Heart left ventricle (tissue), 13 donors: ENCODE data around the gene SALL2.

Experiments
- POLR2A ChIP-seq, 2 donors: fragments of 450-650 bp; IDR thresholded peaks; one replicate each; pipeline ENCODE4 v1.6.1; 2017; ENCODE audit warnings: antibody characterized with exemption in 2 of 2, mild to moderate bottlenecking in 2 of 2, moderate library complexity in 2 of 2
- TF ChIP-seq, protein P1 (sequence below), 12 donors: fragments of 200-600 bp; sonication (generic) in 4 of 12; IDR thresholded peaks; one replicate each; pipeline versions ENCODE4 v1.5.0 to v1.8.0; 2018 to 2022; ENCODE audit warnings: antibody characterized with exemption in 12 of 12, mild to moderate bottlenecking in 5 of 12
- donor health status: ischemic (EF 13 %, LVEDD 7.1; RV severe dilation, severe dysfunction).
- donor health status: DM: no; HTN: yes; CAD: no.
- donor health status: DM: no; HTN: no; CAD: no.
- donor health status: ischemic (EF 25% LVEDD 6.9; RV normal size, moderate dysfunction).
- donor health status: ischemic (EF 25% LVEDD 5.7; RV mildly dilated, moderate dysfunction).
- donor health status: ischemic (EF 35%, LVEDD 5.7; RV mildly dilated, moderate dysfunction).
- donor health status: nonischemic (EF 11% LVEDD 7.7; RV severe dilation, severe dysfunction).
- donor health status: DM: yes; HTN: yes; CAD: no.
- donor health status: PGD.
- donor health status: ischemic (EF 29% LVEDD 5.4; RV normal size, mild dysfunction).
- donor health status: nonischemic (EF 23%, LVEDD 6.1; RV moderate dilation, normal function).

DNA sequence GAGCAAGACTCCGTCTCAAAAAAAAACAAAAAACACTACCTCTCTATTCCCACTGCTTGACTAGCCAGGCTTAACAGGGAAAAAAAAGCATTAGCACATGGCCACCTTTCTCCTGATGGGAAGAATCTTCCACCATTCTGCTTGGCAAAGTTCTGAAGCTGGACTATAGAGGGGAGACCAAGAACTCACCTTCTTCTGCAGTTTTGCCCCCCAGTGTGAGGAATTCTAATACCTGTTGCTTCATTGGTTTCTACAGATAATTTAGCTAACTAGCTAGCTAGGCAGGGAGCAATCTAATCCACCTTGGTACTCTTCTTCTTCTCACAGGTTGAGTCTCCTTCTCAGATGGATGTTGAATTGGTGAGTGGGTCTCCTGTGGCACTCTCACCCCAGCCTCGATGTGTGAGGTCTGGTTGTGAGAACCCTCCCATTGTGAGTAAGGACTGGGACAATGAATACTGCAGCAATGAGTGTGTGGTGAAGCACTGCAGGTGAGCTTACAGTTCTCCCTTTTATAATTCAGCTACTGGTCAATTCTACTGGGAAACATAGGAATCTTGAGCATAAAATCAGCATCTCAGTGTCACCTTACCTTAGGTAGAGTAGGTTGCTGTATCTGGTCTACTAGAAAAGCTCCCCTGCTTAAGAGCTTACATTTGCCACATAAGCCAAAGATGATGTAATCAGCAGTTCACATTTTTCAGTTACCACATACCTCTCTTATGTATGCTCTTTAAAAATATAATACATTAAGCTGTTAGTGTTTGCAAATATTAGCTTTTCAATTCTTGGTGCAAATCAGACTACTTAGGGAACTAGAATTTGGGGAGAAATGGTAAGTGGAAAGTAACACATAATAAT, 31.0 kb downstream of the SALL2 start:
- TF ChIP-seq, protein P1, sequence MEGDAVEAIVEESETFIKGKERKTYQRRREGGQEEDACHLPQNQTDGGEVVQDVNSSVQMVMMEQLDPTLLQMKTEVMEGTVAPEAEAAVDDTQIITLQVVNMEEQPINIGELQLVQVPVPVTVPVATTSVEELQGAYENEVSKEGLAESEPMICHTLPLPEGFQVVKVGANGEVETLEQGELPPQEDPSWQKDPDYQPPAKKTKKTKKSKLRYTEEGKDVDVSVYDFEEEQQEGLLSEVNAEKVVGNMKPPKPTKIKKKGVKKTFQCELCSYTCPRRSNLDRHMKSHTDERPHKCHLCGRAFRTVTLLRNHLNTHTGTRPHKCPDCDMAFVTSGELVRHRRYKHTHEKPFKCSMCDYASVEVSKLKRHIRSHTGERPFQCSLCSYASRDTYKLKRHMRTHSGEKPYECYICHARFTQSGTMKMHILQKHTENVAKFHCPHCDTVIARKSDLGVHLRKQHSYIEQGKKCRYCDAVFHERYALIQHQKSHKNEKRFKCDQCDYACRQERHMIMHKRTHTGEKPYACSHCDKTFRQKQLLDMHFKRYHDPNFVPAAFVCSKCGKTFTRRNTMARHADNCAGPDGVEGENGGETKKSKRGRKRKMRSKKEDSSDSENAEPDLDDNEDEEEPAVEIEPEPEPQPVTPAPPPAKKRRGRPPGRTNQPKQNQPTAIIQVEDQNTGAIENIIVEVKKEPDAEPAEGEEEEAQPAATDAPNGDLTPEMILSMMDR (IDR thresholded peaks at IDR 0.05): no peak
- no peak for TF ChIP-seq POLR2A (IDR thresholded peaks at IDR 0.05)
